ENCODE data around the gene AMY1C.
A peak's percentile ranks its signal among the peaks of the same experiment; 100 is the strongest.
"Not testable (repeated sequence)": the region's sequence is repeated elsewhere in the genome, so short reads cannot be mapped to it uniquely, and the experiment has no call there.

The AMY1C gene

GRCh38 chr1:103749598-103749997, at the start of gene AMY1C:
TSS of gene AMY1C (plus strand) at chr1:103749898. CDS start at chr1:103750470, 572 bp downstream.
- not testable (repeated sequence) for DNase-seq

GRCh38 chr1:103700669-103701068, 49.0 kb upstream of the AMY1C start:
- not testable (repeated sequence) for DNase-seq

DNA sequence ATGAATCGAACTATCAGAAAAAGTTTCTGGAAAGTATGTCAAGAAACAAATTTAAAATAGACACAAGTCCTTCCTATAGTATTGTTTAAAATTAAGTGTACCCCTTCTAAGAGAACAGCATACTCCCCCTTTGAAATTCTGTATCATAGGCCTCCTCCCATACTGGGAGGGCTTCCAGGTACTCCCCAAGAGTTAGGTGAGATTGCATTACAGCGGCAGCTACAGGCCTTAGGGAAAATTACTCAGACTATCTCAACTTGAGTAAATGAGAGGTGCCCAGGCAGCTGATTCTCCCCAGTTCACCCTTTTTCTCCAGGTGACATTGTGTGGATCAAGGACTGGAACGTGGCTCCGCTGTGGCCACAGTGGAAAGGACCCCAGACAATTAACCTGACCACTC, 48.4 kb upstream of the AMY1C start:
- DNase-seq, result not testable (repeated sequence)

DNA sequence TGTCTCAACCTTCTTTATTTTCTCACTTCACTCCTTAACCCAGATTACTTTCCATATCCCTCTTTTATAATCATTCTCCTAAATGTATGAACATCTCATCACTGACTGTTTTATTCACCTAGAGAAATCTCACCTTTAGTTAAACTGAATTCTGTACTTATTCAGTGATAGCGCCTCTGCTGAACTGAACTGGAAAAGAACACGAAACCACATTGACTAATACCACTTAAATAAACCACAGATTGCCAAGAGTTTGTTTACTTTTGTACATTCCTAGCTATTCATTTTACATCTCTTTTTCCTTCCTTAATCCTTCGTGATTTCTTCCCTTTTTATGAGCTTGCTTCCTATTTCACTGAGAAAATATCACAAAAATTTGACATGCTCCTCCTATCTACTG, 42.0 kb upstream of the AMY1C start:
- not testable (repeated sequence) for DNase-seq

DNA sequence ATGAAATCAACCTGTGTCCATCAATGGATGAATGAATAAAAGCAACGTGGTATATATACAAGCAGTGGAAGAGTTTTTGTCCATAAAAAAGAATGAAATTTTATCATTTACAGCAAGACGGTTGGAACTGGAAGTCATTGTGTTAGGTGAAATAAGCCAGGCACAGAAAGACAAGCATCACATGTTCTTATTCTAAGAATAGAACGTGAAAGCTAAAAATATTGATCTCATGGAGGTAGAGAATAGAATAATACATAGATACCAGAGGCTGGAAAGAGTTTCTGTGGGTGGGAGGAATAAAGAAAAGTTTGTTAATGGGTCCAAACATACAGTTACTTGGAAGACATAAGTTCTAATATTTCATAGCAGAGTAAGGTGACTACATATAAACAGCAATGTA, 39.3 kb upstream of the AMY1C start:
- DNase-seq, result not testable (repeated sequence)

DNA sequence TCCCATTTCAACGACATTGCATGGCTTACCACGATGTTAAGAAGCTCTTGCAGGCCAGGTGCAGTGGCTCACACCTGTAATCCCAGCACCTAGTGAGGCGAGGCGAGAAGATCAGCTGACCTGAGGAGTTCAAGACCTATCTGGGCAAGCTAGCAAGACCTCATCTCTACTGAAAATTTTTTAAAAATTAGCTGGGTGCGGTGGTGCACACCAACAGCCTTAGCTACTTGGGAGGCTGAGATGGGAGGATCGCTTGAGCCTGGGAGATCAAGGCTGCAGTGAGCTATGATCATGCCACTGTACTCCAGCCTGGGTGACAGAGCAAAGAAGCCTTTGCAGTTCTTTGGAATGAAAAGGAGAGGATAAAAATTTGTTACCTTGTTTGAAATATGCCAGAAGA, 32.3 kb upstream of the AMY1C start:
- DNase-seq, result not testable (repeated sequence)

DNA sequence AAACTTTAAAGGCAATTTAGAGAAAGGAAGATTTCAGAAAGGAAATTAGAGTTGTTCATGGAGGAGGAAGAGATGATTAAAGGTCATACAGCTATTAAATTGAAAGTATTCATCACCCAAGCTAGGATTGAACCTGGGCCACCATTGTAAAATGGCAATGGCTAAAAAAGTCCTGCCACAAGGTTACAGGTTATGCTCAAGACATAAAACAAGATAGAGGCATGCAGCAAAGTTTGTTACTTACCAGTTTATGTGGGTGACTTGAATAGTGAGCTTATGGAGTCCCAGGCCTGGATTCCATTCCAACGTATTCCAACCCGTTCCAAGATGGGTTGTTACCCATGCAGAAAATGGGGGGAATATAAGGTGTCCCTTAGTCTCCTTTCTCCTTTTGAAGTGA, 28.2 kb upstream of the AMY1C start:
- not testable (repeated sequence) for DNase-seq

DNA sequence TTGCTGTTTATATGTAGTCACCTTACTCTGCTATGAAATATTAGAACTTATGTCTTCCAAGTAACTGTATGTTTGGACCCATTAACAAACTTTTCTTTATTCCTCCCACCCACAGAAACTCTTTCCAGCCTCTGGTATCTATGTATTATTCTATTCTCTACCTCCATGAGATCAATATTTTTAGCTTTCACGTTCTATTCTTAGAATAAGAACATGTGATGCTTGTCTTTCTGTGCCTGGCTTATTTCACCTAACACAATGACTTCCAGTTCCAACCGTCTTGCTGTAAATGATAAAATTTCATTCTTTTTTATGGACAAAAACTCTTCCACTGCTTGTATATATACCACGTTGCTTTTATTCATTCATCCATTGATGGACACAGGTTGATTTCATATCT, 14.4 kb upstream of the AMY1C start:
- DNase-seq, result not testable (repeated sequence)

- DNase-seq, result not testable (repeated sequence)
These were observed 11.7 kb upstream of the AMY1C start for GRCh38 chr1:103738031-103738430.

- DNase-seq, result not testable (repeated sequence)
These were observed 5.2 kb upstream of the AMY1C start for GRCh38 chr1:103744449-103744848.

- not testable (repeated sequence) for DNase-seq
These were observed 4.7 kb upstream of the AMY1C start for GRCh38 chr1:103745040-103745439.

- DNase-seq, result not testable (repeated sequence)
These were observed 1.4 kb upstream of the AMY1C start for GRCh38 chr1:103748273-103748672.

GRCh38 chr1:103761896-103762295, 12.2 kb downstream of the AMY1C start:
- no peak for DNase-seq

GRCh38 chr1:103779932-103780331, 30.2 kb downstream of the AMY1C start:
- DNase-seq, result no peak

GRCh38 chr1:103783944-103784377, 34.3 kb downstream of the AMY1C start:
- no peak for DNase-seq

GRCh38 chr1:103788377-103788776, 38.7 kb downstream of the AMY1C start:
- peak; percentile 50 for DNase-seq

DNA sequence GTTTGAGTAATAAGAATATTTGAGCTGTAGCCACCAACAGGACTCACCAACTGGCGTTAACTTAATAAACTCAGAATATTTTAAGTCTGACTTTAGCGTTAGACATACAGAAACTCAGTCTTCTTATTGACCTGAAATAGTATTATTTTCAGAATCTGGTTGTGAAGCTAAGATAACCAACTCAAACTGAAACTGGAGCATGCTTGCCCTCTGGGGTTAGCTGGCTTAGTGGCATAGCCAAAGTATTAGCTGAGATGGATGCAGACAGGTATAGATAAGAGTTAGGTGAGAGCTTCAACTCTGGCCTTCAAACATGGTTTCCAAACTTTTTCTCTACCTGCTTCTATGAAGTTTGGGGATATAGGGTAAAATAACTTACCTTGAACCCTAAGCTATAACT, 40.5 kb downstream of the AMY1C start:
- no peak for DNase-seq
